PC-3 (cell line): ENCODE results near the gene SLC1A2.

ENCODE experiments used
- EZH2 ChIP-seq: fragments of 300-600 bp; sonication (generic); IDR thresholded peaks from one replicate; pipeline ENCODE4 v1.6.1; 2017; ENCODE audit warnings: antibody characterized with exemption, mild to moderate bottlenecking, low read length; ENCODE audit not compliant: unreplicated experiment
- EZH2phosphoT487 ChIP-seq: fragments of 300-600 bp; sonication (generic); IDR thresholded peaks from 2 replicates; pipeline ENCODE4 v1.6.1; 2018; ENCODE audit warnings: mild to moderate bottlenecking, antibody characterized with exemption, low read length, borderline replicate concordance
- TF ChIP-seq, protein P1 (sequence below): fragments of 300-600 bp; sonication (generic); conservative IDR thresholded peaks from 2 replicates; pipeline ENCODE4 v1.5.1; 2017; ENCODE audit warnings: antibody characterized with exemption, low read depth, mild to moderate bottlenecking, low read length

DNA sequence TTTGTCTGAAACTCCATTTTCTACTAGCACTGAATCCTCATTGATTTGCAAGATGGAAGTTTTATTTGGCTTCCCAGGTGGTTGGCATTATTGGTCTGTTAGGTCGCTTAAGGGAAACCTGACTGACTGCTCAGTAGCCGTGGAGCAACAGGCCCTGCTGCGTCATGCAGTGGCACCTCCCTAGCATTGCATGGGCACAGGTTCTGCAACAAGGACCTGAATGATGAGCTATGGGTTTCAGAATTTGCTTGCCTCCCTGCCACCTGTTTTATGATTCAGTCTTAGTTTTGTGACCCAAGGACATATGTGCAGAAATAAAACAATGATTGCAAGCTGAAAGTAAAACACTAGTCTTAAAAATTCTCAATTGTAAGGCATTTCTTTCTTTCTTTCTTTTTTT lies 128.5 kb downstream of the SLC1A2 start:
- TF ChIP-seq EZH2 (no peak), EZH2phosphoT487 (no peak)
- TF ChIP-seq, protein P1, sequence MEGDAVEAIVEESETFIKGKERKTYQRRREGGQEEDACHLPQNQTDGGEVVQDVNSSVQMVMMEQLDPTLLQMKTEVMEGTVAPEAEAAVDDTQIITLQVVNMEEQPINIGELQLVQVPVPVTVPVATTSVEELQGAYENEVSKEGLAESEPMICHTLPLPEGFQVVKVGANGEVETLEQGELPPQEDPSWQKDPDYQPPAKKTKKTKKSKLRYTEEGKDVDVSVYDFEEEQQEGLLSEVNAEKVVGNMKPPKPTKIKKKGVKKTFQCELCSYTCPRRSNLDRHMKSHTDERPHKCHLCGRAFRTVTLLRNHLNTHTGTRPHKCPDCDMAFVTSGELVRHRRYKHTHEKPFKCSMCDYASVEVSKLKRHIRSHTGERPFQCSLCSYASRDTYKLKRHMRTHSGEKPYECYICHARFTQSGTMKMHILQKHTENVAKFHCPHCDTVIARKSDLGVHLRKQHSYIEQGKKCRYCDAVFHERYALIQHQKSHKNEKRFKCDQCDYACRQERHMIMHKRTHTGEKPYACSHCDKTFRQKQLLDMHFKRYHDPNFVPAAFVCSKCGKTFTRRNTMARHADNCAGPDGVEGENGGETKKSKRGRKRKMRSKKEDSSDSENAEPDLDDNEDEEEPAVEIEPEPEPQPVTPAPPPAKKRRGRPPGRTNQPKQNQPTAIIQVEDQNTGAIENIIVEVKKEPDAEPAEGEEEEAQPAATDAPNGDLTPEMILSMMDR = no peak
